Smooth muscle cell of the pulmonary artery (primary cell): ENCODE measurements around the gene ZNF182. TPM values are rescaled to one million over a fixed set of nuclear protein-coding genes. Genes with fewer than 3 reads are reported as not detected.

Source experiments
- total RNA-seq: library from RNA; depleted of rRNA; stranded (reverse); fragments of >200 nt; gene quantifications from 2 replicates; pipeline ENCODE4 v1.2.3, GENCODE V29; 2014

The ZNF182 gene
- 2.8 and 3.1 TPM in 2 replicates for total RNA-seq

GRCh38 chrX:48003758-48004457 lies at the start of gene ZNF182:
ZNF182 (minus strand) TSS chrX:48003989; CDS start chrX:48002609, 1,380 bp downstream.

GRCh38 chrX:48006688-48007087 lies 2.9 kb upstream of the ZNF182 start, which contains the start of gene SPACA5:
SPACA5 (plus strand) TSS chrX:48006988; CDS start chrX:48007803, 815 bp downstream.

Other genes starting within 250 kb of the ZNF182 start
- 7.6 and 8.4 TPM in 2 replicates for gene ZNF81, start 167.1 kb downstream of the ZNF182 start, total RNA-seq
- not detected in 2 replicates for gene SPACA5, start 3.0 kb upstream of the ZNF182 start, total RNA-seq
- 1.2 and 2.9 TPM in 2 replicates for gene ZNF630, start 67.7 kb upstream of the ZNF182 start, total RNA-seq
- not detected in 2 replicates for gene SPACA5B, start 126.6 kb upstream of the ZNF182 start, total RNA-seq
- not detected in 2 replicates for gene SSX5, start 192.8 kb upstream of the ZNF182 start, total RNA-seq